ENCODE results near the gene CCDC158.
A peak's percentile ranks its signal among the peaks of the same experiment; 100 is the strongest.
"Not testable (repeated sequence)": the region's sequence is repeated elsewhere in the genome, so short reads cannot be mapped to it uniquely, and the experiment has no call there.

The CCDC158 gene

DNA sequence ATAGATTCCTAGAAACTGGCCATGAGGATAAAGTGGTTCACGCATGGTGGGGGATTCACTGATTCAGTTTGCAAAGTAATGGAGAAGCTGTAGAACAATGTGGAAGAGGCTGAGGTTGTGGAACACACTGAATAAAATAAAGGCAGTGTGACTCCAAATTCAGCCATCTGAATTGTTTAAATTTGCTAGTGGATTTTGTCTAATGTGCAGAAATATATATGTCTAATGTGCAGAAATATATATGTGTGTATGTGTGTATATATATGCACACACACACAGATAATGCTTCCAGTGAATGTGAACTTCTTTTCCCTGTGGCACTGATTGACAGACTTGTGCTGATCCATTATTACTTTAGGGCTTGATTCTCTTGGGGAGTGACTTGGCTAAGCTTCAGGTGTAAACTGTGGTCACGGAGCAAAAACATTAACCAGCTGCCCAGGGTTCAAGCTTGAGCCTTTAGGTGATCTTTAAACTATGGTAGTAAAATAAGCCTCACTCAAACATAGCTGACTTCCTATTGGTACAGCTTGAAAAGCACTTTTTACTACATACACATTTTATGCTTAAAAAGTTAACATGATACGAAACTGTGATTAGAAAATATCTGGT, 110.9 kb downstream of the CCDC158 start:
- no peak for DNase-seq

DNA sequence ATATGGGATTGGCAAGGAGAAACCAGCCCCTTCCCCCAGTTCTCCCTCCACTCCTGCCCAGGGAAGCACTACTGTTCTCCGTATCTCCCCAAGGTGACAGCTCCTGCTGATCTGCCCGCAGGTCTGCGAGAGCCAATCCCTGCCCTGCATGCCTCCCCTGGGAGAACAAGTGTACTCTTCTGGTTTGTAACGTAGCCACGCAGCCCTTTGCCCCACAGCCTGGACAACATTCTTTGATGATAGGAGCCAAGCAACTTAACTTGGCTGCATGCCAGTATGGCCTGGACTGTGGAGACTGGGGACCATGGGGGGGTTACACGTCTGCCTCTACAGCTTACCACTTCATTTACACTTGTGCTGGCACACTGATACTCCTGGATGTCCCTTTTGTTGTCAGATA, 112.4 kb downstream of the CCDC158 start:
- peak; percentile 18 for DNase-seq

DNA sequence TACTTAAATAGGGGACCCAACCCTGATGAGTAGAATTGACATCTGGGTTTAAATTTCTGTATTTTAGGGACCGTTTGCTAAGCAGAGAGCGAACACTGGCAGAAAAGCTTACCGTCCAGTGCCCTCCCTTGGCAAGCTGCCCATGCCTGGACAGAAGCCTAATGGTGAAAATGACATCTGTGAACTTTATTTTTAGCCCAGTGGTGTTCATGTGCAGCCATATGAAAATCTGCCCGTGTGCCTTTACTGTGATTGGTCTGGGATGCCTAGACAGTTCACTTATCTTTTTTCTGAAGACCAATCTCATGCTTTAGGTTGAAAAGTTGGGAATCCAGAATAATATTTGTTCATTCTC, 113.3 kb downstream of the CCDC158 start:
- DNase-seq = no peak

DNA sequence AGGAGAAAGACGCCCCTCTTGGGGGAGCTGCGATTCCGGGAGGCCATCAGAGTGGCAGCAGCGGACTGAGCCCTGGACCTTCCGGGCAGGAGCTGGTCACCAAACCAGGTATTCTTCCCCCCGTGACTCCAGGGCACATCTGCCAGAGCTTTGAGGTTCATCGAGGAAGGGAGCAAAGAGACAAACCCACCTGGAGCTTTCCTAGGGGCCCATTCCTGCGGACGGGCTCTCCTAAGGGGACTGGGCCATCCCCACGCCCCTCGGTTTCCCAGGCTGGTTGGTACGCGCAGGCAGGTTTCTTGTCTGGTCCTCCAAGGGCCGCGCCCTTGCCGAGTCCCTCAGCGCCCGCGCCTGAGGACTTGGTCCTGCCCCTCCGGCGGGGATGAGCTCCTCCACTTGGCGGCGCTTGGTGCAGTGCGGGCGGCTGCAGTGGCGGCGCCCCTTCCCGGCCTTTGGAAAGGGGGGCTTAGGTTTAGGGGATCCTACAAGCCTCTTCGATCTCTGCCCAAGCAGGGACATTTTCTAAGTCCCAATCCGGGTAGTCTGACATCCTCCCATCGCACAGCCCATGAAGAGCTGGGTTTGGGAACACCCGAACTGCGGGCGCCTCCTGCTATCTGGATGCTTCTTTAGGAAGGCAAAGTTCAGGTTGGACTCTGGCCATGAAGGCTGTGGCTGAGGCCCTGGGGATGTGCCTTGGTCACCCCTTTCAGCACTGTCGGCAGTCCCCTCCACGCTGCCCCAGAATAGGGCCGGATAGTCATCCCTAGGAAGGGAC, 113.9 kb downstream of the CCDC158 start:
- DNase-seq = peak; percentile 84

DNA sequence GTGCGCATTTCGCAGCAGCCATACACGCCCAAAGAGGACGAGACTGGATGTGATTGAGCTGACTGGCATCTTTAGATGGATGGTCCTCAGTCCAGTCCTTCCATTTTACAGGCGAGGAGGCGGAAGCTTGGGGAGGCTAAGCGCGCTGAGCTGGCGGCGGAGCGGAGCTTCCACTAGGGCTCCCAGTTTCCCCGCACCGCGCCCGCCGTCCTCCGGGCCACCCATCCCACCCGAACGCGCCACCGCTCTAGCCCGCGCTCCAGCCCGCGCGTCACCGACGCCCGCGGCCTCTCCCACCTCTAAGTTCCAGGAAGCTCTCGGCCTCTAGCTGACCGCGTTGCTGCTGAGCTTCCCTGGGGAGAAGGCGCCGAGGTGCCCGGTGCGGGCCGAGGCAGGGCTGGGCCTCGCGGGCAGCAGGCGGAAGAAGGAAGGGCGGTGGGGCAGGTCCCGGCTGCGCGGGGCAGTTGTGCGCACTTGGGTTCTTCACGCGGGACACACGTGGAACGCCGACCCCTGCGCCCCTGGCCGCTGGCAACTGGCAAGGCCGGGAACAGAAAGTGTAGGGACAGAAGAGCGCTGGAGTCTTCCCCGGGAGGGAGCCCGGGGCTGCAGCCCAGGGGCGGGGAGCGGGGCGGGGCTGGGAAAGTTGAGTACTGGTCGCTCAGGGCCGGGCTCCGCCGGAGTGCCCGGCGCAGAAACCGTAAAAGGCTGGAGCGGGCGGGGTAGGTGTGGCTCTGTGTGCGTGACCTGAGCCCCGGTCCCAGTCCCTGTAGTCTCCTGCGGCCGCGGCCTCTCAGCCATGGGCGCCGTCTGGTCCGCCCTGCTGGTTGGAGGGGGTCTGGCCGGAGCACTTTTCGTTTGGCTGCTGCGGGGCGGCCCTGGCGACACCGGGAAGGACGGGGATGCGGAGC, 114.7 kb downstream of the CCDC158 start, which contains the start of gene STBD1:
STBD1 (plus strand) TSS at position 763 of the 911 bp plus-strand sequence; CDS start at position 800, 37 bp downstream.
- peak; percentile 92 for DNase-seq

DNA sequence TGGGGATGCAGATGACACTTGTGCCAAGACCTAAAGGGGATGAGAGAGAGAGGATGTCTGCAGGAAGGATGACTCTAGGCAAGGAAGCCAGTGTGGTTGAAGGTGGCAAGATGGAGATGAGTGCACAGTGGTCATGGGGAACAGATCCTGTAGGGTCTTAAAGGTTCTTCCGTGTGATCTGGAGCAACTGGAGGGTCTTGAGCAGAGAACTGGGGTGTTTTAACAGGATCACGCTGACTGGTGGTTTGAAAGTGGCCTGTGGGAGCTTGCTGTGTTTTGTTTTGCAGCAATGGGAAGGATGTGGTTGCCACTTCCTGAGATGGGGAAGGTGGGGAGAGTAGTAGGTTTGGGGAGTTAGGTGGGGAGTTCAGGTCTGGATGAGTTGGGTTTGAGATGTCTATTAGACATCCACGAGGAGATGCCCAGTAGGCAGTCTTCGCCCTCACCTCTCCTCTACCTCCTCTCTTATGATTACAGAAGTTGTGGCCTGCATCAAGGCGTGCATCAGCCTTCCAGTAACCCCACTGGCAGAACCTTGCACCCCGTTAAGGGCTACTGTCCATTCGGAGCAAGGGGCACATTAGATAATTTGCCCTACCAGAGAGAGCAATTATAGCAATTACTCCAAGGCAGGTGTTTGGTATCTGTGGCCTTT, 115.8 kb downstream of the CCDC158 start:
- no peak for DNase-seq

DNA sequence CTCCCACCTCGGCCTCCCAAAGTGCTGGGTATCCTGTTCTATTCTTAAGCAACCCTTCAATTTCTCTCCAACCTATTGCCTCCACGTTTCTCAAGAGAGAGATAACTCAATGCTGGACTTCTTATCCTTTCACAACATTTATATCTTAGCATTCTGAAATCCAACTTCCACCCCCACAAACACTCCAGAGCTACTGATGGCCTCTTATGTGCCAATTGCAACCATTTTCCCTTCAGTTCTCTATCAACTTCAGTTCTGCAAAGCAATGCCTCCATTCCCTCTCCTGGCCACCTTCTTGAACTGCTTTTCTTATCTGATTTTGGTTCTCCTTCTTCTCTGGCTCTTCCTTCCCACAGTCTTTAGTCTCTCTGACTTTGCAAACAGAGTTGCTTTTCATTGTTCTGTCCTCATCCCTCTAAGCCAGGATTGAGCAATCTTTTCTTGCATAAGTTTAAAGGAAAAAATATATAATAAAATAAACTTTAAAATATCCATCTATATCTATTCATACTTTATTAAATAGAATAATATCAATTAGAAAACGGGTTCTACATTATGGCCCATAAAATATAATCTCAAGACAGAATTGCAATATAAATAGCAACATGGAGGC, 118.0 kb downstream of the CCDC158 start:
- DNase-seq = no peak

DNA sequence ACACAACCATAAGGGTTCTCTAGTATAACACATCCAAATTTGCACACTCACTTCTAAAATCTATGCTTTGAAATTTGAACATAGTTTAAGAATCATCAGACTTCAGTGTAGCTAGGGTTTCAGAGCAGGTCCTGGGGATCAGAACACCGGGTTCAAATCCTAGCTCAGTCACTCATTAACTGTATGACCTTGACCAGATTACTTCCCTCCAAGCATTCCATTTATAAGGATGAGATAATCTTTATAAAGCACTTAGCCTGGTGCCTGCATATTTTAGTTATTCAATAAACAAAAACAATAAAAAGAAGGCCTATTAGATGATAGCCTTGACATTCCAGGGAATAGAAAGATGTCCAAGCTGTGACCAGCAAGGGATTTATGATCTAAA, 119.2 kb downstream of the CCDC158 start:
- DNase-seq = no peak

DNA sequence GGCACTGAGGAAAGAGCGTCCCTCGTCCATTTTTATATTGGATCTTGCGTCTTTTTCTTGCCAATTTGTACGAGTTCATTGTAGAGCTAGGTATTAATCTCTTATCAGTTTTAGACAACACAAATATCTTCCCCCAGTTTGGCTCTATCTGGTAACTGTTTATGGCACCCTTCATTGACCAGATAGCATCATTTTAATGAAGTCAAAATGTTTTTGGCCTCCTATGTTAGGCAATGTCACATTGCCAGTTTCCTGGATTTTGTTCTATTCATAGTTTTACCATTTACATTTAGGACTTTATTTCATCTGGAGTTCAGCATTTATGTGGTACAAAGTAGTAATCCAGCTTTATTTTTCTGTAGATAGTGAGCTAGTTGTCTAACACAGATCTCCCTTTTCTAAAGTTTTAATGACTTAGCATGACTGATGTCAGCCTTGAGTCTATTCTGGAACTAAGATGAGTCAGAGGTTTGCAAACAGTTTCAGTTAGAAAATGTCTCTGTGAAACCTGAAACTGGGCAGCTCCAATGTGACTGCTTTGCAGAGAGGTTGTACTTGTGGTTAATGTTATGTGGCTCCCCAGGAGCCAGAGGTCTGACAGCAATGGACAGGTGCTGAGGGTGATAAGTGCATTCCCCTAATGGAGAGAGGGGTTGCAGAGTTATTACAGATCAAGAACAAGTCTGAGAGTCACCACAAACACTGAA, 119.7 kb downstream of the CCDC158 start:
- DNase-seq = no peak

DNA sequence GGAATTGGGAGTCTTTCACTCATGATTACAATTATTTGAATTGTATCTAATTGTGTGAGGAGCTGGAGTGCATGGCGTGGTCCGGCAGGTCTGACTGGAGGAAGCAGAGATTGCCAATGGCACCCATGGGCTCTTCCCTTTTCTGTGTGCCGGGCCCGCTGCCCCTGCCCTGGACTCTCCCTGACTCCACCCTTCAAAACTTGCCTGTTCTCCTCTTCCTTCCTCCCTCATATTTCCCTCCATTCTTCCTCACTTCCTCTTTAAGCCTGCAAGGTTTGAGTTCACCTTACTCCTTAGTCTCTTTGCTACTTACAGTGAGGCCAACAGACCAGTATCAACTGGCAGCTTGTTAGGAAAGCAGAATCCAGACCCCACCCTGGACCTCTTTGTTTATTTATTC, 120.9 kb downstream of the CCDC158 start:
- no peak for DNase-seq

DNA sequence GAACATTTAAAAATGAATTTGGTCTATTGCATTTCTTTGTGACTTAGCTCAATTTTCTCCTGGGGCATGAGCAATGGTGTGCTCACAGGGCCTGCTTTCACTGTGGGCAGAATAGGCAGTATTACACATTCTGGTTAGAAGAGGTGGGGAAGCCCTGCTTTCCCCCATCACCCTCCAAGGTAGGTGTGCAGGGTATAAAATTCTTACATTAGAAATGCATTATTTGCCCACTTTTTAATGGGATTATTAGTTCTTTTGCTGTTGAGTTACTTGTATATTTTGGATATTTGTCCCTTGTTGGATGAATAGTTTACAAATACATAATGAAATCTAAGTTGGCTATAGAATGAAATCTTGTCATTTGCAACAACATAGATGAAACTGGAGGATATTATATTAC, 122.7 kb downstream of the CCDC158 start:
- no peak for DNase-seq

DNA sequence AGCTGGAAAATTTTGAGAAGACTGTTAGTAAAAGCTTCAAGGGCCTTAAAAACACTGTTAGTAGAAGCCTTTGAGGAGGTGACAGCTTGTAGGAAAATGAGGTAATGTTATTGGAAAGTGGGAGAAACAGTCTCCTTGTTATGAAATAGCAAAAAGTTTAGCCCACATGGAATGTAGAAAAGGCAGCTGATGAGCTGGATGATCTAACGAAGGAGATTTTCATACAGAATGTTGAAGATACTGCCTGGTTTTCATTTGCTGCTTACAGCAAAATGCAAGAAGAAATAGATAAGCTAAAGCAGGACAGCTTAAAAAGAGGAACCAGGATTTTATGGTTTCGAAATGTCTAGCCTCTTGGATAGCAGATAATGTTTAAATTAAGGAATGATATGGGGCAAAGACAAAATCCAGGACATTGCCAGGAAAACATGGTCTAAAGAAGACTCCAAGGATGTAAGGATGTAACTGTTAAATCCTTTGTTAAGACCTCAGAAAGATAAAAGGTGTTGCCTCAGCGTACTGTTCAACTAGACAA, 124.6 kb downstream of the CCDC158 start:
- DNase-seq = no peak

DNA sequence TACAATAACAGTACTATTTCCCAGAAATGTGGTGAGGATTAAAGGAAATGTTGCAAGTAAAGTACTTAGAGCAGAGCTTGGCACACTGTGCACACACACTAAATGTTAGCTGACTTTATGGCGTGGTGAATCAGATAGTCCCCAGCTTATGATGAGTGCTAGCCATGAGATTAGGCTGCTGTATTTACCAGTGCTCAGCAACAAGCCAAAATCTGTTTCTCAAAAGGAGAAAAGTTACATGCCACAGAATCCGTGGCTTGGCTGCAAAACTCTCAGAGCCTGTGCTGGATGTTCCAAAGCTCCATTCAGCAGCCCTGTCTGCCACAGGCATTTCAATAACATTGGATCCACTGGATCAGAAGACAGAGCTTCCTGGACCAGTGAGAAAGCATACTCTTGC, 127.2 kb downstream of the CCDC158 start:
- no peak for DNase-seq

DNA sequence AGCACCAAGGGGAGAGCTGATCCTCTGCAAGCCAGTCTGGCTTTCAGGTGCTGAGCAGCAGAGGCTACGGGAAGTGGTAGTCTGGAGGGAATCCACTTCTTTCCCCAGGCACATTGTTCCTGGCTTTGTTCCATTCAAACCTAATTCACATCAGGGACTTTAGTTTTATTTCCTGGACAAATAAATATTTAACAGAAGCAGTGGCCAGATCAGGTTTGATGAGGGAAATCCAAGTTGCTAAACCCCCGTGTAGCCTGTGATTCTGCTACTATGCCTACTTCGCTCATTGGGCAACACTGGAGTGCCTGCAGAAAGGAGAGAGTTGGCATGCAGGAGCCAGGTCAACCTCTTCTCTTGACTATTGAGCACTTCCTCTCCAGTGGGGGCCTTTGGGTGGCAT, 128.2 kb downstream of the CCDC158 start:
- no peak for DNase-seq

DNA sequence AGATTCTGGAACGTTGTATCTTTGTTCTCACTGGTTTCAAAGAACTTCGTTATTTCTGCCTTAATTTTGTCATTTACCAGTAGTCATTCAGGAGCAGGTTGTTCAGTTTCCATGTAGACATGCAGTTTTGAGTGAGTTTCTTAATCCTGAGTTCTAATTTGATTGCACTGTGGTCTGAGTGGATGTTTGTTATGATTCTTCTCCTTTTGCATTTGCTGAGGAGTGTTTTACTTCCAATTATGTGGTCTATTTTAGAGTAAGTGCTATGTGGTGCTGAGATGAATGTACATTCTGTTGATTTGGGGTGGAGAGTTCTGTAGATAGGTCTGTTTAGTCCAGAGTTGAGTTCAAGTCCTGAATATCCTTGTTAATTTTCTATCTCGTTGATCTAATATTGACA, 133.1 kb downstream of the CCDC158 start:
- DNase-seq = not testable (repeated sequence)

DNA sequence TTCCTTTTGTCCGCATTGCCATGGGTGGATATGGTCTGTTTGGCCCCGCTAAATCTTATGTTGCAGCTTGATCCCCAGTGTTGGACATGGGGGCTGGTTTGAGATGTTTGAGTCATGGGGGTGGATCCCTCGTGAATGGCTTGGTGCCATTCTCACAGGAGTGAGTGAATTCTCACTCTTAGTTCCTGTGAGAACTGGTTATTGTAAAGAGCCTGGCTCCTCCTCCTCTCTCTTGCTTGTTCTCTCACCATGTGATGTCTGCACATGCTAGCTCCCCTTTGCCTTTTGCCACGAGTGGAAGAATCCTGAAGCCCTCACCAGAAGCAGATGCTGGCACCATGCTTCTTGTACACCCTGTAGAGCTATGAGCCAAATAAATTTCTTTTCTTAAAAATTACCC, 137.0 kb downstream of the CCDC158 start:
- no peak for DNase-seq

DNA sequence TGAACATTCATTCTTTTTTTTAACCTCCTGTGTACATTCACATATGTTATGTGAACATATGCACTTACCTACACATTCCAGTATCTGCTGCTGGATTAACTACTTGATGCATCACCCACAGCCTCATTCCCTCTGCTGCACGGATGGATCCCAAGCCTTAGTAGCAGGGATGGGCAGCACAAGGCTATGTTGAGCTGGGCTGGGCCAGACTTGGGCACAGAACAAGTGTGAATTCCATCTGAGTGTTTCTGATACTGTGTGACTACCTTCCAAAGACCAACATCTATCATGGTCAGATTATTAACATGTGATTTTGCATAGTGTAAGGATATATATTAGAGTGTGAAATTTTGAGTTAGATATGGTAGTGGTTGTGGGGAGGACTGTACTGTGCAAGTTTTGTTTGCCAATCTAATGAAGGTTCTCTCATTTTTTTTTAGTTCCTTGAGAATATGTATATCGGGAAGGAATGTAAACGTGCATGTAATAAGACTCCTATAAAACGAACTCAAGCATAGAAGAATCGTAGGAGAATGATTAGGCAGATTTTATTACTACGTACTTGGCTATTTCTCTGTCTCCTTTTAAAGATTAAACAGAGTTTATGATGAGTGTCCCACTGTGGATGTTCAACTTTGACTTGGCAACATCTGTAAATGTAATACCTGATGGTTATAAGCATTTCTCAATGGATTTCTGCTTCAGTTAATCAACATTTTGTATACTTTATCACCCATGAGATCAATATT, 137.8 kb downstream of the CCDC158 start:
- DNase-seq = no peak

DNA sequence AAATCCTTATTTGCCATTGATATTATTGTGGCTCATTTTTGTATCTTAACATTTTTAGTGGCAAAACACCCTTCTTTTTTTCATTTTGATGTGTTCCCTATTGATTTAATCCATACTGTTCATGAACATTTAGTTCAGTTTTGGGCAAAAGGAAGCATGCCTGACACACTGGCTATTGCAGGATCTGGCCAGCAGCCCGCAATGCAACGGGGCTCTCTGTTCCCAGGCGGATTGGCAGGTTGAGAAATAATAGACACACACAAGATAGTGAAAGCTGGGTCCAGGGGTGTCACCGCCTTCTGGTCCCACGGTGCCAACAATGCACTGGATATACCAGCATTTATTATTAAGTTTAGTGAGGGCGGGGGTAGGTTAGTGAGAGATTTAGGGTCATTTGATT, 139.3 kb downstream of the CCDC158 start:
- not testable (repeated sequence) for DNase-seq

DNA sequence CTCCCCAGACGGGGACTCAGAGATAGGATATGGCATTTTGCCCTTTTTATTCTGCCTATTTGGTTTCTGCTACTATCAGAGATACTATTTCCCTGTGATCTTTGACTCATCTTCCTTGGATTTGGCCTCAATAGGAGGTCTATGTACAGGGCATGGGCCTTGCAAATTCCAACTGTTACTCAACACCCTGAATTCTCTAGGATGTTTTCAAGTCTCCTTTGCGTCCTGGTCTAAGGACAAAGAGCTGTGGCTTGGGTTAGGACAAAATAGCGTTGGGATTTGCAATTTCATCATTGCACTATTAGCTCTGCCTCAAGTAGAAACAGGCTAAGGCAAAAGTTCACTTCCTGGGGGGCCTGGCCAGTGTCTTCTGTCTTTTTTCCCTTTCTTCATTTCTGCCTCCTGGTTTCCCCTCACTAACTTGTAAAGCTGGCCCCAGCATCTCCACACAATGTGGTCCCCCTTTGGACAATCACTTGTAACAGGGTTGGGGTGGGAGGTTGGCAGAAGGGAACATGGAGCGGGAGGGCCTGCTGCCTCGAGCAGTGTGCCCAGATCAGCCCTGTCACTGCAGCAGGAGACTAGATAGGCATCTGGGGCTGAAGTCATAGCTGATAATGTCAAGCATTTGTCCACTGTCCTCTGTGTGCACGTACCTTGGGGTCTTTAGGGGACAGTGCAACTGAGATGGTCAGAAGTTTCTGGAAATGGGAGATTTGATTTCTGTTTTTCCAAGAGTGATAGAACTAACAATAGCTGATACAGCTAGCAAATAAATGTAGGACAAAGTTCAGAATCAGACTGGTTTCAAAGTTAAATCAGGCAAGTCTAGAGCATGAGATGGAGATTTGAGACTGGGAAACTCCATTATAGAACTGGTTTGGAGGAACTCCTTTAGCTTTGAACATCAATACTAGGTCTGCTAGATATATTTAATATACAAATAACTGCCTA, 140.2 kb downstream of the CCDC158 start:
- no peak for DNase-seq

Data from right kidney (tissue), 1 donor.